ENCODE data around the gene TIMELESS.

GRCh38 chr12:56477521-56478225 is 28.4 kb upstream of the TIMELESS start:
- TF ChIP-seq CTCF (IDR thresholded peaks at IDR 0.05; ENCODE audit: low read depth, low read length, missing input control) = no peak
- TF ChIP-seq FOXA1 (IDR thresholded peaks at IDR 0.05) = no peak
- TF ChIP-seq TAF1 (conservative IDR thresholded peaks at IDR 0.05) = no peak
- TF ChIP-seq YY1 (IDR thresholded peaks at IDR 0.05) = no peak
- no peak for TF ChIP-seq SP1 (IDR thresholded peaks at IDR 0.05)
- no peak for TF ChIP-seq RAD21 (IDR thresholded peaks at IDR 0.05)
- TF ChIP-seq GABPA (IDR thresholded peaks at IDR 0.05 in 1 of 2, conservative IDR thresholded peaks at IDR 0.05 in 1 of 2) = no peak
- TF ChIP-seq ATF3 (IDR thresholded peaks at IDR 0.05) = no peak
- no peak for TF ChIP-seq REST (IDR thresholded peaks at IDR 0.05)
- TF ChIP-seq ZBTB33 (IDR thresholded peaks at IDR 0.05) = no peak
- TF ChIP-seq NR2F2 (IDR thresholded peaks at IDR 0.05) = no peak
- TF ChIP-seq EGR1 (IDR thresholded peaks at IDR 0.05; ENCODE audit: low read depth in 2 of 2) = no peak
- TF ChIP-seq MAX (IDR thresholded peaks at IDR 0.05) = no peak
- TF ChIP-seq JUND (IDR thresholded peaks at IDR 0.05) = no peak

All from liver (tissue), 3 donors.